Measurements from ENCODE around the gene SPARC.

SPARC gene

DNA sequence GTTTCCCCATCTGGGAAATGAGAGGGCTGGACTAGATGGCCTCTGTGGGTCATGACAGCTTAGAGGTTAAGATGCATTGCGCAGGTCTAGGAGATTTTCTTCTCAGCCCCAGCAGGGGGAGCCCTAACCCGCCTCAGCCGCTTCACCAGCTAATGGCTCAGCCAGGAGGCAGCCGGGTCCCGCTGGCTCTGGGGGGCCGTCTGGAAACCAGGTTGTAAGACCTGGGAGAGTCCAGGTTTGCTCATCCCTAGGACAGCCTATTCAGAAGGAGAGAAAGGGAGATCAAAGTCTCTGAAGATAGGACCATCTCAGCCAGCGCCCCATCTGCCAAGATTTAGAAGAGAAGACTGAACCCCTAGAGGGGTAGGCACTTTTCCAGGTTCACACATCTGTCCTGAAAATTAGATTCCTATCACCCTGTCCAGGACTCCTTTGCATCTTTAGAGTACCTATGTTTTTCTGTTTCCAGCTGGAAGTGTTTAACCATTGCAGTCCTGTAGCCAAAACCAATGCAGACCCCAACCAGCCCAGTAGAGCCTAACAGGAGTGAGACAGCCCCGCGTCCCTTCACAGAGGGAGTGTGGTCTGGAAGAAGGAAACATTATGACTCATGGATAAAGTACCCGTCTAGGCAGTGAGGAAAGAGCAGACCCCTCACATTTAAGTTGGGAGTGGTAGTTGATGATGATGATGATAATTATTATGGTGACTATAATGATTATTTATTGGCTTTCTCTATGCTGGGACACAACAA, 27.5 kb downstream of the SPARC start:
- peak; percentile 64 for DNase-seq (ENCODE audit: low read depth)

DNA sequence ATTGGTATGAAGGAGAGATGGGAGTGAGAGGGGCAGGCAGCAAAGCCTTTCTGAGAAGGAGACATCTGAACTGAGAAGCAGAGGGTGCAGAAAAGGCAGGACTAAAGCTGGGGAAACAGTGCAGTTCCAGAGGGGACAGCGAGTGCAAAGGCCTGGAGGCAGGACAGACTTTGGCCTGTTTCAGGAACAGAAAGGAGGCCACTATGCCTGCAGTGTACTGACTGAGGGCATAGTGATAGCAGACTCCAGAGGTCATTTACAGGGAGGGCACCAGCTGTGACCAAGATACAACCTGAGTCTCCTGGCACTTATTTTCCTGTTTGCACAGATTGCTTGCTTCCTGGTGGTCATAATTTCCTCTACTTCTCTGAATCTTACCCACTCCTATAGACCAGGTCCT, 29.6 kb downstream of the SPARC start:
- no peak for DNase-seq (ENCODE audit: low read depth)

DNA sequence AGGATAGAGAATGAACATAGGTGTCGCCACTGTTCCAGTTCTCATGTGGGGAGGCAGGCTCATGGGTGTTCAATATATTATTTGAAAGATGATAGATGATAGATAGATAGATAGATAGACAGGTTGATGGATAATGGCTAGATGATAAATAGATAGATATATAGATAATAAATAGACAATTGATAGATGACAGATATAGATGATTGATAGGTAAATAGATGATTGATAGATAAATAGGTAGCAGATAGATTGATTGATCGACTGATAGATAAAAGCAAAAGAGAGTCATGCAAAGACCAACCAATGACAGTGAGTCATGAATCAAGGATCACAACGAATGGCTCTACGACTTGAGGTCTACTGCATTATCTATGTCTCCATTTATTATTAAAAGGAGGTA, 30.4 kb downstream of the SPARC start:
- DNase-seq (ENCODE audit: low read depth), result no peak

DNA sequence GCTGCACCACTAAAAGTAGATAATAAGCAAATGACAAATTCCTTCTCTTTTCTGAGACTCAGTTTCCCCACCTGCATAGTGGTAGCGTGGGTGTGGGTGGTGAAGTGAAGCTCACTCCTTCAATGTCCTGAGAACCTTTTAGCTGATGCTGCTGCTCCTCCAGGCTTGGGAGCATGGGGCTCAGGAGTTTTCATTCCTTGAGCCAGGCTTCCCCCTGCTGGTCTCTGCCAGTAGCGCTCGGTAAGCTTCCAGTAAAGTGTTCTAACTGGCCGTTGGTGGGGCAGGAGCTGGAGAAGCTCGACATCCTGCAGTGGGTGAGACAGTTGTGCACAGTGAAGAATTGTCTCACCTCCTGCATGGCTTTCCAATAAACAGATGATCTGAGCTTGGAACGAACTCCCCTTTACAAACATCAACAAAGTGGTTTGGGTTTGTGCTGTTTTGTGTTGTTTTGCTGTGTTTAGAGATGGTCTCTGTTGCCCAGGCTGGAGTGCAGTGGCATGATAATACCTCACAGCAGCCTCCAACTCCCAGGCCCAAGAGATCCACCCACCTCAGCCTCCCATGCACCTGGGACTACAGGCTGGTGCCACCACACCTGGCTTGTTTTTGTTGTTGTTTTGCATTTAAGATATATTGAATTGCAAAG, 34.6 kb downstream of the SPARC start:
- peak; percentile 28 for DNase-seq (ENCODE audit: low read depth)

DNA sequence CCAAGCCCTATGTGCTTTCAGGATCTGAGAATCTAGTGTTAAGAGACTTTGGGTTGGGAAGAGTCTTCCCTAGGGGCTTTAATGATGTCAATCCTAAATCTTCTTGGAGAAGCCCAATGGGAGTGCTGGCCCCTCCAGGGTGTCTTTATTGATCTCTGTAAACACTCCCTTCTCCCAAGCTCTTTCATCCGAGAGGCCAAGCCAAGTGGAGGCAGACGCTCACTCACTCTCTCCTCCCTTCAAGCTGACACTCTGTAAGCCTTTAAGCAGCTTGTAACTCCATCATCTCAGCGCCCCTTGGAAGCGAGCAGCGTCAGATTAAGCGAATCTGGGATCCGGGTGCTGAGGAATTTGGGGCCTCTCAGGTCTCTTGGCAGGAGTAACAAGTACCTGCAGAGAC, 37.7 kb downstream of the SPARC start:
- DNase-seq (ENCODE audit: low read depth), result no peak

DNA sequence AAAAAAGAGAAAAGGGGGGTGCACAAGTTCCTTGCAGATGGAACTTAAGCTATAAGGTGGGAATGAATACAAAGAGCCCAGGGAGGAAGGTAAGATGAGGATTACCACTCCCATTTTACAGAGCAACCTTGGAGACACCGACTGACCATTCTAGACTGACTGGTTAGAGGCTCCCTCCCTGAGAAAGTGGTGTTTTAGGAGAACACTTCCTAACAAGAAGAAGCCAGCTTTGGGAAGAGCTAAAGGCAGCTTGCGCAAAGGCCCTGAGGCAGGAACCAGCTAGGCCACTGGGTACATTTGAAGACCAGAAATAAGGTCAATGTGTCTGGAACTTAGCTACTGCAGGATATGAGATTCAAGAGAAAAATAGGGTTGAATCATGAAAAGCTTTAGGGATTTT, 38.6 kb downstream of the SPARC start:
- no peak for DNase-seq (ENCODE audit: low read depth)

DNA sequence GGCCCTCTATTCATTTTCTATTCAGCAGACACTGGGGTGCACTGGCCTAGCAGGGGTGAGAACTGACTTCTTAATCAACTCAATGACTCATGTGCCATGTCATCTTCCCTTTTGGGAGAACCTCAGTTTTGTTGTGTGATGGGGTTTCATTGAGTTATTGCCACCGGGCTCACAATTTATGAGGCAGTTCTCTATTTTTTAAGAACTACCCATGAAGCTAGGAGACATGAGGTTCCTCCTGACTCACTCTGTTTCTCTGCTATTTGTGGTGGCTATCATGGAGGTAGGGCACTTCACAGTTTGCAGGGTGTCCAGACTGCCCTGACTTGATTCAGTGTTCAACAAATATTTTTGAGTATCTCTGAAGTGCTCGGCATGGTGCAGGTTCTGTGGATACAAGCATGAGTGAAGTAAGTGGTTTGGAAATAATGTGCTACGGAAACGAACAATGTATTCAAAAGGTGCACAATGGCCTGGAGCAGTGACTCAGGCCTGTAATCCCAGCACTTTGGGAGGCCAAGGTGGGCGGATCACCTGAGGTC, 39.3 kb downstream of the SPARC start:
- no peak for DNase-seq (ENCODE audit: low read depth)

DNA sequence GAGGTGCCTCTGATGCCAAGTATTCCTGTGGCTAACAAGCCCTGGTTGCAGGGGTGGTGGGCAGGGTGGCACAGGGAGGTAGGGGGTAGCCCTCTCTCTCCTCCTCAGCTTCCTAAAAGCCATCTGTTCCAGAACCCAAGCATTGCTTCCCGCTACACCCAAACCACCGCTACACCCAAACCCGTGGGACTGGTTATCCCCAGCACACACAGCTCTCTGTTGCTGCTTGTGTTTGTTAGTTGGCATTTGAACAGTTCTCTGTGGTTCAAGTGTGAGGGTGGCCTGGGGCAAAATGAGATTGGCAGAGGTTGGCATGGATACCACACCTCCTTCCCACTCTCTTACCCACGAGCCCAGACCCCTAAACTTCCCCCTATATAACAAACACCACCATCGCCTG, 40.4 kb downstream of the SPARC start:
- no peak for DNase-seq (ENCODE audit: low read depth)

DNA sequence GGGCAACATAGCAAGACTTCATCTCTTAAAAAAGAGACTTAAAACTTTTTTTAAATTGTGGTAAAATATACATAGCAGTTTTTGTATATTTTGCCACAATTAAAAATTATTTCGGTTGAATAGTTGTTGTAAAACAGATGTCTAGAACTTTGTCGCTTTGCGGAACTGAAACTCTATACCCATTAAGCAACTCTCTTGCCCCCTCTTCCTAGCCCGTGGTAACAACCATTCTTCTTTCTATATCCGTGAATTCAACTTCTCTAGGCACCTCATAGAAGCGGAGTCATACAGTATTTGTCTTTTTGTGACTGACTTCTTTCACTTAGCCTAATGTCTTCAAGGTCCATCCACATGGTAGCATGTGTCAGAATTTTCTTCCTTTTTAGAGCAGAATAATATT, 43.3 kb downstream of the SPARC start:
- no peak for DNase-seq (ENCODE audit: low read depth)

DNA sequence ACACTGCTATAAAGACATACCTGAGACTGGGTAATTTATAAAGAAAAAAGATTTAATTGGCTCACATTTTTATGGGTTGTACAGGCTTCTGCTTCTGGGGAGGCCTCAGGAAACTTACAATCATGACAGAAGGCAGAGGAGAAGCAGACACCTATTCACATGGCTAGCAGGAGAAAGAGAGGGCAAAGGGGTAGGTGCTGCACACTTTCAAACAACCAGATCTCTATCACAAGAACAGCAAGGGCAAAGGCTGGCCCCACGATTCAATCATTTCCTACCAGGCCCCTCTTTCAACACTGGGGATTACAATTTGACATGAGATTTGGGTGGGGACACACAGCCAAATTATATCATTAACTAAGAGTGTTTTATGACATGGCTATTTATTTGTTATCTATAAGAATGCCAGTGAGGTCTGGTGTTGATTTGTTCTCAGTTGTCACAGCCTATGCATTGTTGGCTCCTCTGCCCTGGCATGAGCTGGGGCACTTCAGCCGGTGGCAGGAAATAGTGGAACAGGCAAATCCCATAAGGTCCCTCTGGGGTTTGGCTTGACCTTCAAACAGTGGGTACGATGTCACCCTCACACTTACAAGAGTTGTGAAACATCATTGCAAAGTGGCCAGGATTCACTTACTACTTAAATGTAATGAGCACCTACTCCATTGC, 44.1 kb downstream of the SPARC start:
- no peak for DNase-seq (ENCODE audit: low read depth)

DNA sequence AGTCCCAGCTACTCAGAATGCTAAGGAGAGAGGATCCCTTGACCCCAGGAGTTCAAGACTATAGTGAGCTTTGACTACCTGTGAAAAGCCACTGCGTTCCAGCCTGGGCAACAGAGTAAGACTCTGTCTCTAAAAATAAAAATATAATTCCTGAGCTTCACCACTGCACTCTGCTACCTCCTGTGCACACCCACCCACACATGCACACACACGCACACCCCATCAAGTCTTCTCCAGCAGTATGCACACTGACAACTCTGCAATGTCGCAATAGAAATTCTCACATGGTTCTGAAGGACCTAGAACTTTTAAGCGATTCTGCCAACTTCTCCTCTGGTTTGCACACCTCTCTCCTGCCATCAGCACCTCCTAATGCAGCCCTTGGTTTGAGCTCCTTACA, 48.1 kb downstream of the SPARC start:
- DNase-seq (ENCODE audit: low read depth), result no peak

DNA sequence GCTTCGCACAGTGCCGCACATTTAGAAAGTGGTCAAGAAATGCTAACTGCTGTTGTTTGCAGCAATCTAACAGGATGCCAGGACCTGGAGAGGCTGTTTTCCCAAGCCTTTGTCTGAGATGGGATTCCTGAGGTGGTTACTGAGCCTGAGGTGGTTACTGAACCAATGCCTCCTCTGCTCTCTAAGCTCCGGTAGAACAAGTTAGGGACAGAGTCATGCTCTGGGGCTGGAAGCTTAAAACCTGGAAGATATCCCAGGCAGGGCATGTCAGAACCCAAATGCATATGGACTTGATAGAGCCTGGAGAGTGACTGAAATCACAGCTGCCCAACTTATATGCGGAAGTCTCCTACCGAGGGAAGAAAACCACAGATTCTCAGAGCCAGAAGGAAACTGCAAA, 49.0 kb downstream of the SPARC start:
- DNase-seq (ENCODE audit: low read depth), result no peak

DNA sequence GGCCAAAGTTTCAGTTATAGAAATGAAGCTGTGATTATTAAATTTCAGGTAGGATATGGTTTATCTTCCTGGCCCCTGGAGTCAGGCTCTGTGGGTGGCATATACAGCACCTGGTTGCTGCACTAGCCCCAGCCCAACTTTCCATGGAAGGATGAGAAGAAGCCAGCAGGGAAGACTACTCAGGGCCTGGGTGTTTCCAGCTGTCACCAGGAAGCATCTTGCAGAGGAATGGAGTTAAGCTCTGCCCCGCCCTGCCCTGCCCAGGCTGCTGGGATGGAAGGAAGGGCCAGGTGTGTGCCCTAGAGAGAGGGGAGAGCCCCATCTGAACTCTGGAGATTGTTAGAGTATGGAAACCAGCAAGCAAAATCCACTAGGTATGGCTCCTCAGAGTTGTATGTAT, 52.8 kb downstream of the SPARC start:
- no peak for DNase-seq (ENCODE audit: low read depth)

DNA sequence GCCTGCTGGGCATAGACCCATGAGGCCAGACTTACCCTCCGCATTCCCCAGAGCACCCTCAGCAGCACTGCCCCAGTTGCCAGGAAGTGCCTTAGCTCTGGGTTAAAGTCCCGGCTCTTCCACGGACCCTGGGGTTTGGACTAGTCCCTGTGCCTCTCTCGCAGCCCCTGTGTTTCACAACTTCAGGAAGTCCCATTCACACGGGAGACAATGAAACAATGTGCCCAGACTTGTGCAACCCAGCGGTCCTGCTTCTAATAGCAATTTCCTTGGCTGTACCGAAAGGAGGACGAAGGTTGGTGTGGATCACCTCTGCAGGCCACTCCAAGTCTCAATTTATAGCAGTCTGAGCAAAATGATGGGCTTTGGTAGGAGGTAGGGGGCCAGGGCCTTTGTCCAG, 53.8 kb downstream of the SPARC start:
- no peak for DNase-seq (ENCODE audit: low read depth)

DNA sequence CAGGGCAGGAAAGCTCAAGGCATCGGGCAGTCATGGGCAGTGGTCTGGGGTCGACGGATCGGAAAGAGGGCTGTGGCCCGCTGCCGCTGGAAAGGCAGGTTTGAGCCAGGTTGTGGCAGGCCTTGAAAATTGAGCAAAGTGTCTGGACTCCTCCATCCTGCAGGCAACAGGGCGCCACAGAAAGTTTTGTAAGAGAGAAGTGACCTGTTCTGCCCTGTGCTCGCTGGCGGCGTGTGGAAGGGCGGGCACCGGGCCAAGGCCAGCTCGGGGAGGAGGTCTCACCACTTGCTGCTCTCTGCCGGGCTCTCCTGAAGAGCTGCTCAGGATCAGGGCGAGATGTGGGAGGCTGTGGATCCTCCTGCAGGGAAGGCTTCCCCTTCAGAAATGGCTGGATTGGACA, 54.2 kb downstream of the SPARC start:
- no peak for DNase-seq (ENCODE audit: low read depth)

DNA sequence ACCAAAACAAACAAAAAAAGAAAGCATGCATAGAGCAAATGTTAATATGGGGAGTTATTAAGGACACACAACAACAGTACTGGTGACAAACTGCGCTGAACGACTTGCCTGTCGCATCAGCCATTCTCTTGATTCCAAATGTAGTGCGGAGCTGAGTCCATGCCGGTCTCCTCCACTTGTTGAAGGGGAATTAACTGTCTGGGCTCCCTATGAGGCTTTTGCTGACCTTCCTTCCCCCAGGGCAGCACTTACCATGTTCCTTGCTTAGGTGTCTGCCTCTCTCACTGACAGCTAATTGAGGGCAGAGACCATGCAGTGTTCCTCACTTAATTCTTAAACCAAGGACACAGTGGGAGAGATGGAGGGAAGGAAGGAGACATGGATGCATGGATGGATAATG, 54.8 kb downstream of the SPARC start:
- no peak for DNase-seq (ENCODE audit: low read depth)

DNA sequence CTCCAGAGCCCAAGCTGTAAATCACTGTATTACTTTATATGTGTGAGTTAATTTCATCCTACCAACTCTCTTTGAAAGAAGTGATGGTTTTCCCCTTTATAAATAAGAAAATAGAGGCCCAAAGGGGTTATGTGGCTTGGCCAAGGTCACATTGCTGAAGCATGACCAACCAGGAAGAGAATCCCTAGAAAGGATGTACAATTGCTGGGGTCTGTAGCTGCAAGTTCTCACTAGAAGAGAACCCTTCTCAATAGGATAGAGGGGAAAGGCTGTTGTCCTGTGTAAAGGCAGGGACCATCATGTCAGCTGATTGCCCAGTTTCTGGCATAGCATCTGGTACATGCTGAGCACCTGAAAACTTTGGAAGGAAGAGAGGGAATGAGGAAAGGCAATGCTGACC, 56.6 kb downstream of the SPARC start:
- DNase-seq (ENCODE audit: low read depth), result no peak

DNA sequence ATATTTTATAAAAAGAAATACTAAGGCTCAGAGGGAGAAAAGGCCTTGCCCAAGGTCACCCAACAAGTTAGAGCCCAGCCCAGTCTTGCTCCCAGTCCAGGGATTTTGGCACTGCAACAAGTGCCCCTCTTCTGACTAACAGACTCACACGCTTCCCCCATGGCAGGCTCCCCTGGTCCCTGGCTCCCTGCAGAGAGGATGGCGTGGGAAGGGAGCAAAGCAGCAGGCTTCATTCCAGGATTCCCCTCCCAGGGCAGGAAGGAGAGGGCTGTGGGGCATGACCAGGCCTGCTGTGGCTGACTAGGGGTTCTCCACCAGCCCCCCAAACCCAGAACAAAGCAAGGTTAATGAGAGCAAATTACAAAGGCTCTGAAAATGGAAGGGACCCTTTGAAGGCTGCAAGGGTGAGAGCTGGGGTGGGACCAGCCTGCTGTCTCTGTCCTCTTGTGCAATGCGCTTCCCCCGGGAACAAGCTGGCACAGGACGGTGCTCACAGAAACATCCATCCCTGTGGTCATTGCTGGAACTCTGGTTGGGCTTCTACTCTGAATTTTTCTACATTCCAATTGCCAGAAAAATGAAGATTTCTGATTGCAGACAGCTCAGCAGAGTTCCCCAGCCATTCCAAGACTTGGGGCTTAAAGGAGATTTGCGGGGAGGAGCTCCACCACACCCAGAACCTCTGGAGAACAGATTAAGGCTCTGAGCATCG, 58.4 kb downstream of the SPARC start:
- DNase-seq (ENCODE audit: low read depth), result no peak

DNA sequence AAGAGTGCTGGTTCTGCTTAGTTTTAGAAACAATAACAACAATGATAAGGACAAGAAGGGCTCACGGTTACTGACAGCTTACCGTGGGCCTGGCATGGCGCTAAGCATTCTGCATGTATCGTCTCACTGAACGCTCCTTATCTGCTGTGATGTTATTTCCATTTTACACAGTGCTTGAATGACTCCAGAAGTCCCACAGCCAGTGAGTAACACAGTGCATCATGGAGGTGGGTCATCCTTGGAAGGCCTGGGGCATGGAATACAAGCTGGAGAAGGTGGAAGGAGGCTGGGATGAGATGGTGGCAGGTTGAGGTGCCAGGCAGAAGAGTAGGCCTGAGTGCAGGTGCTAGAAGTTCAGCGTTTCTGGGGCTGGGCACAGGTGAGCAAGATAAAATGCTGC, 59.1 kb downstream of the SPARC start:
- no peak for DNase-seq (ENCODE audit: low read depth)

DNA sequence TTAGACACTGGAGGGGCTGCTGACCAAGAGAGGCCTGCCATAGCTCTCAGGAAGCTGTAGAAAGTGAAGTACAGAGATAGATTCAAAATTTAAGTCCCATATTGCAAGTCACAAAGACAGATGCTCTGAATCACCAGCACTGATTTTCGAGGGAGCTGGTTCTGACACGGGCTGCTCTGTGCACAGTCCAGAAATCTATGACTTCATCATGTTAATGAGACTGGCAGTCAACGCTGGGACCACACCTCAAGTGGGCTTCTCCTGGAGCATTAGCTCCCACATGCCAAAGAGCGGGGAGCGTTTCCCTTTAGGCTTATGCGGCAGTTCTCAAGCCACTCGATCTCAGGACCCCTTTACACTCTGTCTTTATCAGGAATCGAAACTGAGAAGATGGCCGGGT, 61.4 kb downstream of the SPARC start:
- DNase-seq (ENCODE audit: low read depth), result no peak

DNA sequence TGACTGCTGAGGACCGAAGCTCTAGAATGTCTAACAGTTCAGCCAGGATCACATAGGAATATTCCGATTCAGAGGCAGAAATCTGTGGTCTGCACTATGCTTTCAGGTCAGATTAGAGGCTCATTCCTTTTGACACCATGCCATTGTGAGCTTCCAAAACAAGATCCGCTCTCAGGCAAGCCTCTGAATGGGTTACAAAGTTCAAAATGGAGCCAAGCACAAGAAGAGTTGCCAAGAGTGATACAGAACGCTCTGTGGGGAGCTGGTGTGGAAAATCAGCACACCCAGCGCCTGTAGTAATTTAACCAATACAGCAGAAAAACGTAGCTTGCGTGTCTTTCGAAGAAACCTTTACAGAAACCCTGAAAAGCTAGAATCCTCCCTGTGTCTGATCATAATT, 62.2 kb downstream of the SPARC start:
- no peak for DNase-seq (ENCODE audit: low read depth)

DNA sequence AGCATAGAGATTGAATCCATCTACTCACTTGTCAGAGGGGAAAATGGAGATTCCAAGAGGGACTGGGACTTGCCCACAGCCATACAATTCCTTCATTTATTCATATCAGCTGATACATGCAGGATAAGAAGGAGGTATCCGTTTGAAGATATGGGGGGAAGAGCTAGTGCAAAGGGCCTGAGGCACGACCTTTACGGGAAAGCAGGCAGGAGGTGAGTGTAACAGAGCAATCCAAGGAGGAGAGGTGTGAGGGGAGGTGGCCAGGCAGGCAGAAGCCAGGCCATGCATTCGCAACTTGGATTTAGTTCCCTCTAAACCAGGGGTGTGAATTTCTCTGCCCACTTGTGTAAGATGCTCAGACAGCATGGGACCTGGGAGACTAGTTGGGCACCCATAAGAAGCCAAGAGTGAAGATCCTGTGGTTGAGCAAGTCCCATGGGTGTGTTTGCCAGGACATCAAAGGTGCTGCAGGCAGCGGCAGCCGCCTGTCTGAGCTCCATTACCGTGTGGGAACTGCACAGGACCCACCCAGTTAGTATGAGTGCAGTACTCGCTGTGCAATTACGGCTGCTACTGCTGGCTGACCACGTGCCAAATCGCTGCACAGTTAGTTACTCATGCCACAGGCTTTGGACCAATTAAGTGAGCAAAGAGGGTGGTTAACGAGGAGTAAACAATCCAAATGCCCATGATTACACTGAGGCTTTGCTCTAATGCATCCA, 64.2 kb downstream of the SPARC start:
- no peak for DNase-seq (ENCODE audit: low read depth)
